GM18498 (cell line): ENCODE measurements around the gene AGPAT4.

Experiments used
- ATAC-seq: cut with Tn5 transposase; IDR thresholded peaks from one replicate; pipeline ENCODE4 v1.9.1; 2021; ENCODE audit warnings: mild to moderate bottlenecking, moderate library complexity; ENCODE audit not compliant: unreplicated experiment

Gene AGPAT4

DNA sequence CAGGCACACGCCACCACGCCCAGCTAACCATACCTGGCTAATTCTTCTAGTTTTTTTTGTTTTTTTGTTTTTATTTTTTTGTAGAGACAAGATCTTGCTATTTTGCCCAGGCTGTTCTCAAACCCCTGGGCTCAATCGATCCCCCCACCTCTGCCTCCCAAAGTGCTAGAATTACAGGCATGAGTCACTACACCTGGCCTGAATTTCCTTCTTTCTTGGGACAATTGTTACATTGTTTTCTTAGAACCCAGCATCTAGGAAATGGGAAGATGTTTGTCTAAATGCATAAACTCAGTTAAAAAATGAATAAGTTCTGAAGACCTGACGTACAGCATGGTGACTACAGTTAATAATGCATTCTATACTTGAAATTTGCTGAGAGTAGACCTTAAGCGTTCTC, 10.8 kb upstream of the AGPAT4 start:
- no peak for ATAC-seq

DNA sequence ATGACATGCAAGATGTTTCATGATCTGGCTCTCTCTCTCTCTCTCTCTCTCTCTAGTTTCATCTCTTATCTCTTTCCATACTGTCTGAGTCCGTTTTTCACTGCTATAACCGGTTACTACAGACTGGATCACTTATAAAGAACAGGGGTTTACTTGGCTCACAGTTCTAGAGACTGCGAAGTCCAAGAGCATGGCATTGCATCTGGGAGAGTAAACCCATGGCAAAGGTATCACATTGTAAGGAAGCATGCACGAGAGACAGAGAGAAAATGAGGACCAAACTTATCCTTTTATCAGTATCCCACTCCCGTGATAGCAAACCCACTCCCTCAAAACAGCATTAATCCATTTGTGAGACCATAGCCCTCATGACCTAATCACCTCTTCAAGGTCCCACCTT, 7.2 kb upstream of the AGPAT4 start:
- ATAC-seq, result no peak

DNA sequence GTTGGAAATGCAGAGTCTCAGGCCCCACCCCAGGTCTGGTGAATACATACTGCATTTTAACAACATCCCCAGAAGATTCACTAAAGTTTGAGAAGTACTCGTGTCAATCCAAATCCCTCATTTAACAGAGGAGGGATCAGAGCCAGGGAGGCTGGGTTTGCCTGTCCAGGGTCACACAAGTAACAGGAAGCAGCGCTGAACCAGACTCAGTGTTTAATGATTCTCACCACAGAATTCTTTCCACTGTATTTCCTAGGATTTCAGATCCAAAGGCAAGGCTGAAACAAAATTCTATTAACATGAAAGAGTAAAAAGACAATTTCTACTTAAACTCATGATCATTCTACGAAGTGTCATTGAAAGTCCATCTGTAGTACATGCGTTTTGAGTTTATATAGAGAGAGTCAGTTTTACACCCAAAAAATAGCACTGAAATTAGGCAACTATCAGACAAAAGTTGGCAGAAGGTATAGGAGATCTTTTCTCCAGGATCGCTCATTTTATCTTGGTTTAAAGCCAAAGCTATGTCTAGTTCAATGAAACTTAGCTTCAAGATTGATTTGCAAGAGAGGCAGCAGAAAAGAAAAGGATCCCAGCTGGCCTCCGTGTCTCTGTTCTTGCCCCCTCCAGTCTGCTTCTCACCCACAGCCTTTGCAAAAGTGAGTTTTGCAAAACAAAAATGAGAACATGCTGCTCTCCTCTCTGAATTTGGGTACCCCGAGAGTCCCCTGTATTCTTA, 6.0 kb upstream of the AGPAT4 start:
- no peak for ATAC-seq

DNA sequence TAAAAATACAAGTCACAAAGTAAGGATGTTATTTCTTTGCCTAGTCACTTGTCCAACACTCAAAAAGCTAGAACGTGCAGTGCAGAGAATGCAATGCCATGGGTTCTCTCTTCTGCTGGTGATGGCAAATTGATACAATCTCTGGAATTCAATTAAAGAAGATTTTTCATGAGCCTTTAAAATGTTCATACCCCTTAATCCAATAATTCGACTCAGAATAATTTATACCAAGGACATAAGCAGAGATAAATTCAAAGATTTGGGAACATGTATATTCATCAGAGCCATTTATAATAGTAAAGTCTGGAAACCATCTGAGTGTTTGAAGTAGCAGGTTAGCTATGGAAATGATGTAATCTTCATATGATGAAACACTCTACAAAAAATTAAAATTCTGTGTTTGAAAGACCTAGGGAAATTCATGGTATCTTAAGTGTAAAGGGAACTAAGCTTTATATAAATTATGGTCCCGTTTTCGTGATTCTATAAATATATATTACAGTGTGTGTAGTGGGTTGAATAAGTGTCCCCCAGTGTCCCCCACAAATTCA, 2.8 kb upstream of the AGPAT4 start:
- no peak for ATAC-seq

DNA sequence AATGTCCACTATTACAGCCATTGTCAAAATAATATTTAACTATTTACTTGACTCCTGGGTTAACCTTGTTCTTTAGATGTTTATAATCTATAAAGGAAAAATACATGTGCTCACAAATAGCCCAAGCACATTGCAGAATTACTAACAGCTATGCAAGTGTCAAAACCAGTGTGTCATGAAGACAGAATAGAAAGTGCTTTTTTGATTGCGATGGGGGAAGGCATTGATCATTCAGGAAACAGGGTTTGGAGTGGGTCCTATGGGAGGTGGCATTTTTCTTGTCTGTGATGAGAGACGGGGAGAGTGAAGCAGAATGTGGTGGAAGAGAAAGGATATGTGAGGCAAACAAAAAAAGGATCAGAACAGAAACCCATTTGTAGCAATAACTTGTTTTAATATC, 1.0 kb upstream of the AGPAT4 start:
- no peak for ATAC-seq

DNA sequence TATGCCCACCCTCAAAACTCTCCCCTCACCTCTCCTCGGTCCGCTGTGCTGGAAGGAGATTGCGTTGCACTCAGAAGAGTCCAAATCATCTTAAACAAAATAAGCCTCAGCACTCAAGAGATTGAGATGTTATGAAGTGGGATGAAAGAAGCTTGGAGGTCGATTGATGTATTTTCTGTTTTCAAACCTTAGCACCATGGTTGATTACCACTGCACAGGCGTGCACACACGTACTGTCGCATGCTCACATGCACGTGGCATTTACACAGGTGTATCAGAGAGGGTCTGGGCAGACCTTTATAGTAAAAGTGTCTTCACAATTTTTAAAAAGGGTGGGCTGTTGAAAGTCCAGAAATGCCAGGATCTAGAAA, 612 bp upstream of the AGPAT4 start:
- no peak for ATAC-seq

DNA sequence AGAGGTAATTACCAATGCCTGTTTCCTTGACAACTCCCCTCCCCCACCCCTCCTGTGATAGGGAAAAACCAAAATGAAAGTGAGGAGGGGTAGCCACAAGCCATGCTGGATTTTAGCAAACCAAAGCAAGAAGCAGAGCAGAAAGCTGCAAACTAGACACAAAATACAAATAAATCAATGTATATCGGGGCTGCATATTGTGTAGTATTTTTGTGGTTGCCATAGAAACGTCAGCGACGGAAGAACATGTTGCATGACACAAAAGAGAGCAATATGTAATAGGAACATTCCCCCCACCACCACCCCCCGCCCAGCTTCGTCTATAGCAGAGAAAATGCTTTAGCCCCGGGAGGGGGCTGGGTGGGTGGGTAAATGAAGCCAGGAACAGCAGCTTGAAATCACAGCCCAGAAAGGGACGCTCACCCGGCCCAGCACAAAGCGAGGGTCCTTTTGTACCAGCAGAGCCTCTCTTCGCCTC, 548 bp downstream of the AGPAT4 start:
- ATAC-seq, result peak; percentile 6

DNA sequence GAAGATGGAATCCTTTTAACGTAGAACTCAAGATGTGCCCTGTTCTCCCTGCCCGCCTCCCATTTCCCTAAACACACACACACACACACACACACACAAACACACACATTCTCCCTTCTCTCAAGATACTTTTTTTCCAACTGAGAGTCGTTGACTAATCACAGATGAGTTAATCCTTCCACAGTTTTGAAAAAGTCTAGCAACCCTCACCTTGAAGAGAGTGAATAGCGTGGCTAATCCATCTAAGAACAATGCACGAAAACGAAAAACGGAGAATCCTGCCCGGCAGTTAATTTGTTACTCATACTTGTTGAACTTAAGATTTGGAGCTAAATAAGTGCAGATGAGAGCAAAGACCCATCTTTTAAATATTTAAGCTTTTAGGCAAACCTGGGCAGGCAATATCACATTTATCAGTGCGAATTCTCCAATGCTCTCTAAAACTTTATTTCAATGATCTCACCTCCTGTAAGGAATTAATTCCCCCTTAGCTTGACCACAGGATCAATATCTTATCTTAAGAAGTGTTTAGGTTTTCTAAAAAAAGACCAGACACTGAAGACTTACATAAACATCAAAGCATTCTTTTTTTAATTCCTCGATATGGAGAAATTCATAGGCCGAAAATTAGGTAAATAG, 1.1 kb downstream of the AGPAT4 start:
- no peak for ATAC-seq

DNA sequence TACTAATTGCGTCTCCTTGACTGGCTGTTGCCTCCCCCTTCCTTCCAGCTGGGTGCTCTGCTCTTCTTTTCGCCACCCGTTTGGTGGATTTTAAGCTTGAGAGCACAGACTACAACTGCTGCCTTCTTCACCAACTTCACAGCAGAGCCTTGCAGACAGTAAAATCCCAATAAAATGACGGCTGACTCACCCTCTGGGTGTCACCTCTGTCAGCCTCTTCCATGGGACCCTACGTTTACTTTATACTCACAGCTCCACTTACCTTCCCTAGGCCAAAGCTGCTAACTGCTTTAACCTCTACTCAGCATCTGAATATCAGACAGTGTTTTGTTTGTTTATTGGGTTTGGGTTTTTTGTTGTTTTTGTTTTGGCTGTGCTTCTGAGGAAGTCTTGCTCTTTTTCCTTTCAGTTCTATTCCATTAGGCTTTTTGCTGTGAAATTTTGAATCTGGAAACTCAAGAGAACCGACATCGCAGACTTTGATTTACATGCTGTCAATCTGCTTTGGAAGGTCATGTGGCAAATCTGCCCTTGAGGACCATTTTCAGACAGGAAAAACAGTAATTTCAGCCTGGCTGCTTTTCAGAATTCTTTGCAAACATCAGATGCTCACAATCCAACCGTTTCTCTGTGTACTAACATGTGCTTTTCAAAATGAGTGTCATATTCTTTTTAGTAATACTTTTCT, 2.4 kb downstream of the AGPAT4 start:
- no peak for ATAC-seq

DNA sequence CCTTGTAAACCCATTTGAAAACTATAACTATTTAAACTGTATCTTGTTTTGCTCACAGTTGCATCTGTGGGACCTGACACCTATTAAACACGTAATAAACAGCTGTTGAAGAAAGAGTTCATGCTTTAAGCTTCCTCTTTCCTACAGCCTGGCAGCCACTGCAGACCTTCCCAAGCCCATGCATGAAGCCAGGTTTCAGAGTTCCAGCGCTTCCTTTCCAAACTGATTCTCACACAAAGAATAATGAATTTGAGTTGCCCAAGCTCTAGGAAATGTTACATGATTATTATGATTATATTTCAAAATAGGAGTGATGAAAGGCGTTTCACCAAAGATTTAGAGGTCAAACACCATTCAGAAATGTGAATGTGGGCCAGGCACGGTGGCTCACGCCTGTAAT, 3.7 kb downstream of the AGPAT4 start:
- ATAC-seq, result no peak

DNA sequence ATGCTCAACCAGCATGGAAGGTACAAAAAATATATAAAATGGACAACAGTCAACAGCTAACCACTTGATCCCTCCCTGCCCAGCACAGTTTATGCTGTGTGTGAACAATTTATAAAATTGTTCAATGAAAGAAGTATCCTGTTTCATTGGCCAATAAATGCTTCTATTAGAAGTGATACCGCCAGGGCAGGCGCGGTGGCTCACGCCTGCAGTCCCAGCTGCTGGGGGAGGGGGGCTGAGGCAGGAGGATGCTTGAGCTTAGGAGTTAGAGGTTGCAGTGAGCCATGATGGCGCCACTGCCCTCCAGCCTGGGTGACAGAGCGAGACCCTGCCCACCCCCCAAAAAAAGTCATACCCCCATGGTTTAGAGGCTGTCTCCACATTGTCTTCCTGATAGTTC, 4.6 kb downstream of the AGPAT4 start:
- ATAC-seq, result no peak

DNA sequence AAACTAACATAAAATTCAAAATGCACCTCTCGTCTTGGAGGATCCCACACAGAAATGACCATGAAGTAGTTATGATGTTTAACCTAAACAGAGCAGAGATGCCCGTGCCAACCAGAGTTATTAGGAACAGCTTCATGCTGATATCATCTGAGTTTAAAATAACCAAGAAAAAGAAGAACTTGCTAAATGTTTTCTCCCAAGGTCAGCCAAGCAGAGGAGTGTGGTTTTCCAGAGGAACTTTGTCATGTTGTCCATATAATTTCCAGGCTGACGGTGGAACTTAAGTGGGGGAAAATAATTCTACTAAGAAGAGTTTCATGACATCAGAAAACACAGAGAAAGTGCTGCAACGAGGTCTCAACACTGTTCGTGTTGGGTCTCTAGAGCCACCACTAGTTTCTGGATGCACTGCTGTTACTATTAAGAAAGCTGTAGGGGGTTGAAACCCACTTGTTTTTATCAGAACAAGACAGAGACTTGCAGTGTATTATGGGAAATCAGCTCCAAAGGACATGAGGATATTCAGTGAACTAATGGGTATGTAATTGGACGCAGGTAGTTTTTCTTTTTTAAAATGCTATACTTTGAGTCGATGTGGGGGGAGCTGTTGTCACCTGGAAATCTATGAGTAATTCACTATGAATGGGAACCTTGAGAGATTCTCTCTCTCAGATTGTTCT, 5.2 kb downstream of the AGPAT4 start:
- no peak for ATAC-seq

DNA sequence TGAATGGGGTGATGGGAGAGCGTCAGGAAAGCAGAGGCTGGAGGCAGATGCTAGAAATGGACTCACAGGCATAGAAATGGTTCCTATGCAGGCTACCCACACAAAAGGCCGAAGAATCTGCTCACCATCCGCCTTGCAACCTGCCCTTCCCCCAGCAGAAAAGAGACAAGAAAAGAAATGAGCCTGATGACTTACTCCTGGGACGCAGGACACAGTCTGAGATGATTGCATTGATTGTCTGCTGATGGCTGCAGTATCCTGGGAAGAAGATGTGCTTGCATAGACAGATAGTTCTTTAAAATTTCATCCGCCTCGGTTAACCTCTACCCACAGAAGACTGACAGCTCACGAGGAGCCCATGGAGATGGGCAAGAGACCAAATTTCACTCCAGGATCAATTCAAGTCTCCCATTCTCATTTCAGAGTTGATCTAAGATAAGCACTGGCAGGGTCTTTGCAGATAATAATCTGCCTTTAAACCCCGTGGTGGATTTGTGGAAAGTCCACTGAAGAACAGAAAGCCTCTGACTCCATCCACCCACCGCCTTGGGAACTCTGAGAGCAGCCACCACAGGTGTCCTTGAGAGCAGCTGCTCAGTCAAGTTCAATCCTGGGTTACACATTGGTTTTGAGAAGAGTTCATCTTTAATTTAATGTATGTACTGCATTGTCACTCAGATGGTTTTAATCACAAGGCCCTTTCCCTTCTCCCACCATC, 7.2 kb downstream of the AGPAT4 start:
- ATAC-seq, result no peak

DNA sequence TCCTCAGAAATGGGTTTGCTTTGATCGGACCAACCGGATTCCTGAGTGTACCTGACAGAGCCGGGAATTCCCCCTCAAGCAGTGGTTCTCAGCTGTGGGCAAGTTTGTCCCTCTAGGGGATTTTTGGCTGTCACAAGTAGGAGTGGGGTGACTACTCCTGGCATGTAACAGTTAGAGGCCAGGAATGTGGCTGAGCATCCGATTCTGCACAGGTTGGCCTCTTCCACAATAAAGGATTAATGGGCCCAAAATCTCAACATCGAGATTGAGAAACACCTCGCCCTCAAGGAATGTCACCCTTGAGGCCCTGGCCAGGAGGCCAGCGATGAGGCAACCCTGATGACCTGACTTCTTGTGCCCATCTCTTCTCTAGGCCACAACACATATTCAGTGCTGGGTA, 7.9 kb downstream of the AGPAT4 start:
- no peak for ATAC-seq

DNA sequence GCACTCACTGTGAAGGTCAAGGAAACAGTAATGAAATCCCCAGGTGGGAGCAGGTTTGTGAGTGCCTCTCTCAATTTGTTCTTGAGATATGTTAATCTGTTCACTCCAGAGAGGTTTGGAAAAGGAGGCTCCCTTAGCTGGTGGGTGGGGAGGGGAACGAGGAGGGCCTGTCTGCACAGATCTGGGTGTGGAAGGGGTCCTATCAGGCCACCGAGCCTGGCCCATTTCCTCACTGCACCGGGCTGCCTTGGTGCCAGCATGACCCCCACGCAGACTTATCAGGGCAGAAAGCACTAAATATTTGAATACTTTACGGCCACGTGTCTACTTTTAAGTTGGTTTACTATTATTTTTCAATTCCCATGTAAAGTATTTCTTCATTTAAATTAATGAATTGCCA, 8.3 kb downstream of the AGPAT4 start:
- ATAC-seq, result no peak

DNA sequence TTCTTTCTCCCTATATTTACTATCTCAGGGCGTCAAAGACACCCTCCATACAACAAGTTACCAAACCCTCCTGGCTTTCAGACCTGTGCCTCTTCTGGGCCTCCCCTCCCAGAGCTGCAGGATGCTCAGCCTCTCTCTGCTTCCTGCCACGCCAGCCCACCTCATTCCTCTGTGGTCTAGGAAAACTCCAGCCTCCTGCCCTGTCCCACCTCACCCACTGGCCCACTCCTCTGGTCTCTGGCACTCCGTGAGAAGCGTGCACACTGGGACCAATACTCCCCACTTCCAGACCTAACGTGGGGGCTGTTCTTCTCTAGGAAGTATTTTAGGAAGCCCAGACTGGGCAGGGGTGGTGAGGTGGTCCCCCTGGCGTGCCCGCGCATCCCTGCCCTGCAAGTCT, 9.7 kb downstream of the AGPAT4 start:
- ATAC-seq, result no peak

DNA sequence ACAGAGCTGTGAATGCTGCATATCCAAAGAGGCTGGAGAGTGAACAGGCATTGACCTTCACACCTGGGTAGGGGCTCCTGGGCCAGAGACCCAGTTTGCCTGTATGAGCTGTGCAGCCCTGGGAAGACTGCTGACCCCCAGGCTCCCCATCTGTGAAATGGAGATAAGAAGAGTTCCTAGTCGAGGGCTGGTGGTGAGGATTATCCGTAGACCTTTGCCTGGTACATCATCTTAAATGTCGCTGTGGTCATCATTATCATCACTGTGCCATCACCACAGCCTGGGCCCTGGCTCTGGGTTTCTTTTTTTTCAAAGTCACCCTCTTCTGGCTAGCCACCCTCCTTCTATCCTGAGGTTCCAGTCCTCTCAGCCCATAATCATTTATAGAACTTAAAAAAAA, 12.0 kb downstream of the AGPAT4 start:
- ATAC-seq, result no peak

DNA sequence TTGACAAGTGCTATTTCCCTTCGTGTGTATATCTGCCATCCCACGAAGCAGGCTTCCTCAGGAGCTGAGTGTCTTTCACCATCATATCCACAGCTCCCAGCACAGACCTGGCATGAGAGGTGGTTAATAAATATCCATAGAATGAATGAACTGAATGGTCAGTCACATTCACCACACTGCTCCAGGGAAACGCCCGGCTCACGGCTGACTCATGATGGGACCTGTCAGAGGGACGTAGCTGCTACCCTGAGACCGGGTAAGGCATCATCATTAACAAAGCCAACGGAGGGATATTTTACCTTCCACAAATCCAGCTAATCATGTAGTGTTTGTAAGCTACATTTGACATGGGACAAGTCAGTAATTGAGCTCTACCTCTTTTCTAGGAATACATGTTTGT, 12.5 kb downstream of the AGPAT4 start:
- ATAC-seq, result no peak

DNA sequence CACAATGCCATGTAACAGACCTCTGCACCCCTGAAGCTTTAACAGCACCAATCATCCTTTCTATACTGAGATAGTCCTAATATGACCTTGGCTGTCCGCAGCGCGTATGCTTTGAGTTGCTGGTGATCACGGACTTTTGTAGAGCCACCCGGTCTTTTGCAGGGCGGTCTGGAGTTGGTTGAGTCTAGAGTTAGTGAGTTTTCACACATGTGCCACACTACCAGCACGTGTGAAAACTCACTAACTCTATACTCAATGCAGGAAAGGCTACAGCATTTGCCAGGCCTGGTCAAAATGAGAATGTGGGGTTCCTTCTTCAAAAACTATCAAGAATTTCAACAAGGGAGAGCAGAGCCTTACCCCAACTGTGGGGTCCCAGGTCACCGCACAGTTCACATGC, 14.6 kb downstream of the AGPAT4 start:
- ATAC-seq, result no peak

DNA sequence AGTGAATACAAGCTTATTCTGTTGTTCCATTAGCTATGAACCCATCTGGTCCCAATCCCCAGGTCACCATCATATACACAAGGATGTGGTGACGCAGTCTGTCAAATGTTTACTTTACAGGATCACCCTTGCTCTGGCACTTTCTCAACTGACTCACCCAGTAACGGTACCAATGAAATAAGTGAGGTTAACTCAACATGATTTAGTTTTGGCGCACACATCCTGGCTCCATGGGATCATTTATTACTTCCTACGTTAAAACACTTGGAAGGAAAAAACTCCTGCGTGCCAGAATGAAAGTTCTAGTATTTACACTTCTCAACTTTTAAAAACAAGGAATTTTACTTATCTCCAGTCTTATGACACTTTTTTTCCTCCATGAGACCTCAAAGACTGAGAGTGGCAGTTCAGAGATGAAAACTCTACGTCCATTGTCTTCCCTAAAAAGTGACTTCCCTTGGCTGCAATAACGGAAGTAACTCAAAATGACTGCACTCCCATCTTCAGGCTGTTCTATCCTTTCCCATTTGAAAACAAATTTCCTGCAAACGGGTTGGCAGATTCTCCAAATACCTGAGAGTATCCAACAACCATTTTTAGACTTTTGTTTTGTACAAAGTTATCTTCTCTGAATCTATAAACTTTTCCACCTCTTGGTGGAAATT, 15.9 kb downstream of the AGPAT4 start:
- no peak for ATAC-seq
